SK-N-SH (cell line): ENCODE data around the gene HIVEP2. TPM values are rescaled to one million over a fixed set of nuclear protein-coding genes. Genes with fewer than 3 reads are reported as not detected.

Source experiments
- CTCF ChIA-PET: fragments of 300-600, 350-600 bp; formaldehyde crosslinking; extraction: SDS; loops from one replicate; lab custom pipeline; 2021; lab: Yijun Ruan, JAX
- POLR2A ChIA-PET: fragments of 350-600 bp; sonication (Branson Sonifier 250); formaldehyde crosslinking; extraction: SDS; loops from one replicate; lab custom pipeline; 2020; ENCODE audit warnings: antibody characterized with exemption, inconsistent platforms; lab: Yijun Ruan, JAX
- DNase-seq: peaks from one replicate; pipeline ENCODE4 v3.0.0; 2012
- H2AFZ ChIP-seq: fragments of 200-600 bp; sonication (generic); 2 replicates; pipeline ENCODE4 v1.8.1; 2016; ENCODE audit warnings: antibody characterized with exemption, mild to moderate bottlenecking, low read depth
- H3F3A ChIP-seq: fragments of 200-600 bp; sonication (generic); replicated peaks from 2 replicates; pipeline ENCODE3; 2016; ENCODE audit warnings: antibody characterized with exemption, mild to moderate bottlenecking; ENCODE audit not compliant: insufficient read depth
- H3K27ac ChIP-seq, 2 experiments: fragments of 200-500 bp in 1 of 2; fragments of 200-600 bp in 1 of 2; sonication (Bioruptor generic) in 1 of 2; sonication (generic), shearing (Covaris generic) in 1 of 2; 2 replicates each; pipeline versions ENCODE4 v1.5.1 to v1.6.1; 2014 to 2016; ENCODE audit warnings: low read depth in 2 of 2, inconsistent platforms in 1 of 2, low read length in 1 of 2, mild to moderate bottlenecking in 1 of 2, mixed read lengths in 1 of 2
- H3K27me3 ChIP-seq: fragments of 200-600 bp; sonication (generic), shearing (Covaris generic); 2 replicates; pipeline ENCODE4 v1.6.1; 2016; ENCODE audit warnings: mixed run types; ENCODE audit not compliant: insufficient read depth
- H3K36me3 ChIP-seq, 2 experiments: fragments of 200-500 bp in 1 of 2; fragments of 200-600 bp in 1 of 2; sonication (Bioruptor generic) in 1 of 2; sonication (generic) in 1 of 2; replicated peaks in 1 of 2; 2 replicates each; pipeline versions ENCODE3 to v1.5.1; 2014 to 2016; ENCODE audit warnings: low read length in 1 of 2, mild to moderate bottlenecking in 1 of 2; ENCODE audit not compliant: insufficient read depth in 2 of 2, control insufficient read depth in 1 of 2
- H3K4me1 ChIP-seq, 2 experiments: fragments of 200-500 bp in 1 of 2; fragments of 200-600 bp in 1 of 2; sonication (Bioruptor generic) in 1 of 2; sonication (generic), shearing (Covaris generic) in 1 of 2; 2 replicates each; pipeline versions ENCODE4 v1.5.1 to v1.6.1; 2014 to 2016; ENCODE audit warnings: low read depth in 1 of 2, low read length in 1 of 2, mixed run types in 1 of 2; ENCODE audit not compliant: insufficient read depth in 2 of 2, control insufficient read depth in 1 of 2
- H3K4me2 ChIP-seq: fragments of 200-600 bp; sonication (generic), shearing (Covaris generic); 2 replicates; pipeline ENCODE4 v1.6.1; 2017; ENCODE audit warnings: mixed run types
- H3K4me3 ChIP-seq, 2 experiments: fragments of 200-500 bp in 1 of 2; fragments of 200-600 bp in 1 of 2; sonication (Bioruptor generic) in 1 of 2; sonication (generic), shearing (Covaris generic) in 1 of 2; 2 replicates each; pipeline versions ENCODE4 v1.5.1 to v1.8.1; 2014 to 2016; ENCODE audit warnings: low read depth in 2 of 2, inconsistent platforms in 1 of 2, low read length in 1 of 2, mild to moderate bottlenecking in 1 of 2, mixed read lengths in 1 of 2, moderate library complexity in 1 of 2
- H3K79me2 ChIP-seq: fragments of 200-600 bp; sonication (generic); 2 replicates; pipeline ENCODE4 v1.8.1; 2017; ENCODE audit warnings: mild to moderate bottlenecking; ENCODE audit not compliant: insufficient read depth
- H3K9ac ChIP-seq: fragments of 200-600 bp; sonication (generic); 2 replicates; pipeline ENCODE4 v1.6.1; 2017; ENCODE audit warnings: mixed run types
- H3K9me2 ChIP-seq: fragments of 200-600 bp; sonication (generic); 2 replicates; pipeline ENCODE4 v1.6.1; 2017; ENCODE audit warnings: mixed run types
- H3K9me3 ChIP-seq: fragments of 200-600 bp; sonication (generic); 2 replicates; pipeline ENCODE4 v1.6.1; 2017; ENCODE audit warnings: mixed run types, mild to moderate bottlenecking, moderate library complexity
- H4K20me1 ChIP-seq: fragments of 200-600 bp; sonication (generic); 2 replicates; pipeline ENCODE4 v1.6.1; 2017; ENCODE audit warnings: mild to moderate bottlenecking, mixed run types; ENCODE audit not compliant: insufficient read depth
- CTCF ChIP-seq: fragments of 200-600 bp; sonication (generic); IDR thresholded peaks from 2 replicates; pipeline ENCODE4 v1.6.1; 2017; ENCODE audit warnings: antibody characterized with exemption, mild to moderate bottlenecking, moderate library complexity
- FOSL2 ChIP-seq: IDR thresholded peaks from 2 replicates; pipeline ENCODE4 v1.4.0; 2012; ENCODE audit warnings: low read depth, mild to moderate bottlenecking, moderate library complexity, borderline replicate concordance
- GABPA ChIP-seq: IDR thresholded peaks from 2 replicates; pipeline ENCODE4 v1.4.0; 2012; ENCODE audit warnings: low read depth, mild to moderate bottlenecking
- JUND ChIP-seq: IDR thresholded peaks from 2 replicates; pipeline ENCODE4 v1.4.0; 2012
- MXI1 ChIP-seq: IDR thresholded peaks from 2 replicates; pipeline ENCODE4 v1.6.1; 2012; ENCODE audit warnings: mild to moderate bottlenecking, low read depth, low read length, improper control_type of control experiment
- POLR2AphosphoS5 ChIP-seq: IDR thresholded peaks from 2 replicates; pipeline ENCODE4 v1.6.1; 2012; ENCODE audit warnings: low read depth, low read length
- SIN3A ChIP-seq: IDR thresholded peaks from 2 replicates; pipeline ENCODE4 v1.6.1; 2012; ENCODE audit warnings: low read depth, mild to moderate bottlenecking, low read length, moderate library complexity, borderline replicate concordance
- TEAD4 ChIP-seq: IDR thresholded peaks from 2 replicates; pipeline ENCODE4 v1.4.0; 2012; ENCODE audit warnings: mild to moderate bottlenecking, borderline replicate concordance; ENCODE audit not compliant: insufficient read depth
- USF2 ChIP-seq: fragments of 150-350 bp; IDR thresholded peaks from 2 replicates; pipeline ENCODE4 v1.6.1; 2017; ENCODE audit warnings: antibody characterized with exemption, low read length, low read depth, borderline replicate concordance
- ZBTB33 ChIP-seq: IDR thresholded peaks from 2 replicates; pipeline ENCODE4 v1.4.0; 2012; ENCODE audit warnings: low read depth, borderline replicate concordance
- WGBS: methylation state at CpG from one replicate; pipeline ENCODE4 v1.1.6; 2017; ENCODE audit warnings: low lambda C conversion rate; 5-methylcytosine and 5-hydroxymethylcytosine counted together
- polyA plus RNA-seq, 3 experiments: library from polyadenylated mRNA; depleted of rRNA; stranded (reverse); fragments of >200 nt; gene quantifications; 2 replicates each; pipeline ENCODE4 v1.2.3, GENCODE V29; 2012

The HIVEP2 gene
- polyA plus RNA-seq, 1 of the 3 experiments (the other 2 are of a cell fraction) = 2.5 TPM

GRCh38 chr6:142900227-142900971, 44.6 kb downstream of the HIVEP2 start:
- CTCF ChIA-PET = interaction anchor here (0.6 kb wide), 1 partner anchor 155 kb away, joined by 3 read pairs; no protein-coding TSS in a partner anchor
- Histone ChIP-seq H3F3A (peaks cover 9% of the 10 kb centered on the region), H3K27ac (no peak overlapping the region), H3K36me3 (peaks cover 0 to 3% of the 10 kb centered on the region in 2 experiments), H3K4me1 (peaks cover 0 to 9% of the 10 kb centered on the region in 2 experiments; a peak in 2 of 4 replicates), H3K9me2 (no peaks in the 10 kb centered on the region), H3K9me3 (no peaks in the 10 kb centered on the region), H3K4me3 (no peak overlapping the region), H3K4me2 (no peak overlapping the region), H3K27me3 (no peaks in the 10 kb centered on the region), H3K79me2 (peaks cover 41% of the 10 kb centered on the region), H3K9ac (no peak overlapping the region), H2AFZ (no peak overlapping the region), H4K20me1 (no peaks in the 10 kb centered on the region)
- 93% methylated on average over 10 of the region's 10 CpGs for WGBS
- POLR2A ChIA-PET = no interaction called here
- TF ChIP-seq USF2 = no peak
- no peak for TF ChIP-seq SIN3A
- no peak for TF ChIP-seq GABPA
- no peak for TF ChIP-seq MXI1
- no peak for TF ChIP-seq TEAD4
- no peak for TF ChIP-seq POLR2AphosphoS5
- TF ChIP-seq ZBTB33 = no peak
- no peak for TF ChIP-seq CTCF
- TF ChIP-seq JUND = no peak
- no peak for TF ChIP-seq FOSL2
- no peak for DNase-seq
